Spleen (tissue), 11 donors: ENCODE results near the gene MYLK2. TPM values are rescaled to one million over a fixed set of nuclear protein-coding genes. Genes with fewer than 3 reads are reported as not detected.

ENCODE experiments used
- DNase-seq: peaks from one replicate; pipeline ENCODE4 v3.0.0-alpha.2; 2020
- H3K27ac ChIP-seq, 8 donors: fragments of 200-600 bp; sonication (generic) in 7 of 8; 1 replicate in 4 of 8; 2 replicates in 4 of 8; pipeline versions ENCODE4 v1.5.0 to v1.8.0; 2016 to 2021; ENCODE audit warnings: inconsistent platforms in 4 of 8, mild to moderate bottlenecking in 4 of 8, moderate library complexity in 1 of 8
- H3K27me3 ChIP-seq, 7 donors: fragments of 200-600 bp; sonication (generic) in 6 of 7; replicated peaks in 1 of 7; 1 replicate in 4 of 7; 2 replicates in 3 of 7; pipeline versions ENCODE4 v1.5.0 to v1.8.0; 2016 to 2021; ENCODE audit warnings: inconsistent platforms in 3 of 7, mild to moderate bottlenecking in 1 of 7
- H3K36me3 ChIP-seq, 6 donors: fragments of 200-600 bp; sonication (generic) in 5 of 6; 1 replicate in 4 of 6; 2 replicates in 2 of 6; pipeline versions ENCODE4 v1.5.0 to v1.8.0; 2016 to 2021; ENCODE audit warnings: inconsistent platforms in 2 of 6
- H3K4me1 ChIP-seq, 6 donors: fragments of 200-600 bp; sonication (generic) in 5 of 6; 1 replicate in 3 of 6; 2 replicates in 3 of 6; pipeline versions ENCODE4 v1.5.0 to v1.8.0; 2016 to 2021; ENCODE audit warnings: inconsistent platforms in 3 of 6
- H3K4me3 ChIP-seq, 8 donors: fragments of 200-600 bp; sonication (generic) in 7 of 8; 1 replicate in 4 of 8; 2 replicates in 4 of 8; pipeline versions ENCODE4 v1.5.0 to v1.8.0; 2016 to 2021; ENCODE audit warnings: inconsistent platforms in 4 of 8, mild to moderate bottlenecking in 4 of 8, moderate library complexity in 2 of 8
- H3K9me3 ChIP-seq, 8 donors: fragments of 200-600 bp; sonication (generic) in 7 of 8; 1 replicate in 4 of 8; 2 replicates in 4 of 8; pipeline versions ENCODE4 v1.5.0 to v1.8.0; 2016 to 2021; ENCODE audit warnings: inconsistent platforms in 4 of 8
- POLR2A ChIP-seq, 3 donors: fragments of 450-650 bp; IDR thresholded peaks; one replicate each; pipeline ENCODE4 v1.5.1; 2017; ENCODE audit warnings: antibody characterized with exemption in 3 of 3, mild to moderate bottlenecking in 1 of 3
- POLR2AphosphoS5 ChIP-seq, 3 donors: sonication (generic); formaldehyde crosslinking; IDR thresholded peaks; one replicate each; pipeline ENCODE4 v1.5.1; 2017; ENCODE audit warnings: antibody characterized with exemption in 3 of 3
- WGBS, 5 donors: extraction: QIAGEN DNeasy Blood & Tissue Kit in 3 of 5; methylation state at CpG; one replicate each; pipeline versions ENCODE4 v1.1.5 to v1.1.7; 2013 to 2018; 5-methylcytosine and 5-hydroxymethylcytosine counted together
- intact Hi-C: fragments of 100-400 bp; cut with DNase I; formaldehyde crosslinking; loops from one replicate; pipeline ENCODE4 v1.15.0; 2023; ENCODE audit warnings: low total_unique reads
- polyA plus RNA-seq, 3 donors: library from polyadenylated mRNA; stranded (reverse); fragments of 200-250 nt; gene quantifications; one replicate each; pipeline ENCODE4 v1.2.1, GENCODE V29; 2013
- total RNA-seq, 7 donors: library from RNA; depleted of rRNA in 3 of 7; stranded (reverse); fragments of >200 nt in 3 of 7; fragmentation: NEBNext Ultra II Directional in 4 of 7; extraction: Animal tissue kit (Norgen Biotek cat#: 25700) in 4 of 7; gene quantifications; one replicate each; pipeline versions ENCODE4 v1.1.0 to v1.2.1, GENCODE V29; 2016 to 2021
- TF ChIP-seq, protein P1 (sequence below), 11 experiments: fragments of 200-600 bp in 7 of 11; fragments of 450-650 bp in 4 of 11; sonication (generic) in 4 of 11; IDR thresholded peaks in 8 of 11; conservative IDR thresholded peaks in 3 of 11; 1 replicate in 7 of 11; 2 replicates in 4 of 11; pipeline versions ENCODE4 v1.4.0 to v1.8.0; 2016 to 2021; ENCODE audit warnings: antibody characterized with exemption in 11 of 11, inconsistent platforms in 4 of 11, mild to moderate bottlenecking in 1 of 11
- donor health status: healthy with polysubstance abuse.
- donor health status: DM: no; HTN: no; CAD: no; lungs with moderate emphysema.
- donor health status: DM: no; HTN: no; CAD: no.
- donor health status: Bipolar disorder and iron deficiency.
- donor health status: healthy.
- donor health status: DM: no; HTN: no; CAD: no.
- donor health status: DM: yes; HTN: yes; CAD: no.

MYLK2 gene
- total and polyA plus RNA-seq, 10 donors, result 0.97 to 3.4 (median 2.0) TPM

DNA sequence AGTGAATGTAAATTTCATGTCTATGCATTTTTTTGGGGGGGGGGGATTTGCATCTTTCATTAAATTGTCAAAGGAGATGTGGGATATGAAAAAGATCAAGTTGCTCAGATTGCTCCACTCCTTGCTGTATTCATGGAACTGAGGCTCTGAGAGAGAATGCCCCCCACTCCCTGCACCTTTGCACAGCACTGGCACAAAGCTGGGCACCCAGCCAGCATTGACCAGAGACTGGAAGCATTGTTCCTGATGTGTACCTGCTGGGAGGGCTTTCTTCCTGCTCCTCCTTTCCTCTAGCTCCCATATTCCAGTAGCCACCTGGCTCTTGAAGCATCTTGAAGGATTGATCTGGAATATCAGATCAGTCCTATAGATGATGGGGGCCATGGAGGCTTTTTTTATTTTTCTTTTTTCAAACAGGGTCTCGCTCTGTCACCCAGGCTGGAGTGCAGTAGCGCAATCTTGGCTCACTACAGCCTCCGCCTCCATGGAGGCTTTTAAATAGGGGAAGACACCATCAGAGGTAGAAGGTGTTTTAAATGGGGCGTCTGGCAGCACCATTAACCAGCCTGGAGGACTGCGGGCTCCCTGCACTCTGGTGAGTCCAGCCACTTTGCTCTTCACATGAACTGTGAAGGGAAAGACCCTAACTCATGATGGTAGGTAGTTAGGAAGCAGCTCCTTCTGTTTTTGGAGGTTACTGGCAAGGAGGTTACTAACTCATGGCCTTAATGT, 40.3 kb downstream of the MYLK2 start:
- TF ChIP-seq POLR2A (IDR thresholded peaks at IDR 0.05) (no peak), POLR2AphosphoS5 (IDR thresholded peaks at IDR 0.05) (no peak)
- TF ChIP-seq, protein P1, sequence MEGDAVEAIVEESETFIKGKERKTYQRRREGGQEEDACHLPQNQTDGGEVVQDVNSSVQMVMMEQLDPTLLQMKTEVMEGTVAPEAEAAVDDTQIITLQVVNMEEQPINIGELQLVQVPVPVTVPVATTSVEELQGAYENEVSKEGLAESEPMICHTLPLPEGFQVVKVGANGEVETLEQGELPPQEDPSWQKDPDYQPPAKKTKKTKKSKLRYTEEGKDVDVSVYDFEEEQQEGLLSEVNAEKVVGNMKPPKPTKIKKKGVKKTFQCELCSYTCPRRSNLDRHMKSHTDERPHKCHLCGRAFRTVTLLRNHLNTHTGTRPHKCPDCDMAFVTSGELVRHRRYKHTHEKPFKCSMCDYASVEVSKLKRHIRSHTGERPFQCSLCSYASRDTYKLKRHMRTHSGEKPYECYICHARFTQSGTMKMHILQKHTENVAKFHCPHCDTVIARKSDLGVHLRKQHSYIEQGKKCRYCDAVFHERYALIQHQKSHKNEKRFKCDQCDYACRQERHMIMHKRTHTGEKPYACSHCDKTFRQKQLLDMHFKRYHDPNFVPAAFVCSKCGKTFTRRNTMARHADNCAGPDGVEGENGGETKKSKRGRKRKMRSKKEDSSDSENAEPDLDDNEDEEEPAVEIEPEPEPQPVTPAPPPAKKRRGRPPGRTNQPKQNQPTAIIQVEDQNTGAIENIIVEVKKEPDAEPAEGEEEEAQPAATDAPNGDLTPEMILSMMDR (IDR thresholded peaks at IDR 0.05 in 8 of 11, conservative IDR thresholded peaks at IDR 0.05 in 3 of 11), result no peak
- H3K36me3 ChIP-seq, result no peaks in the 10 kb centered on the region
- H3K9me3 ChIP-seq, result no peaks in the 10 kb centered on the region
- H3K27me3 ChIP-seq, result peaks cover 0 to 35% (median 15%) of the 10 kb centered on the region in 7 donors
- peak; percentile 20 for DNase-seq
- H3K4me3 ChIP-seq, result no peak overlapping the region
- 92 to 98% (median 95%) methylated on average over 4 to 5 of the region's 5 CpGs for WGBS, 5 donors
- no peak overlapping the region for H3K27ac ChIP-seq
- intact Hi-C loops, result loop anchor here (10.0 kb wide), 2 partner anchors 95 to 235 kb away; partner anchors contain the start of gene PDRG1
- H3K4me1 ChIP-seq, result peaks cover 13 to 33% (median 22%) of the 10 kb centered on the region in 6 donors

DNA sequence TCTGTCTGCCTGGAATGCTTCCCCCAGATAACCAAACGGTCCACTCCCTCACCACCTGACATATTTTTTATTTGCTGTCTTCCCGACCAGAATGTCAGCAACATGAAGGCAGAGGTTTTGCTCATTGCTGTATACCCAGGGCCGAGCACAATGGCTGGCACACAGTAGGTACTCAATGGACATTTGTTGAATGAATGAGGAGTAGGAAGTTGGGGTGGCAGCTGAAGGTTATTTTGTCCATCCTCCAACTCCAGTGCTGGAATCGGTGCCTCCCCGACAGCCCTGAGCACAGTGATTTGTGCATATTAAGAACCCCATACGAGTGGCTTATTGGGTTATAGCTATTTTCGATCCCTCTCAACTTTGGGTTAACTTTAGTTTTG, 40.8 kb downstream of the MYLK2 start:
- peak; percentile 32 for DNase-seq
- H3K4me1 ChIP-seq, result peaks cover 13 to 33% (median 22%) of the 10 kb centered on the region in 6 donors
- peaks cover 0 to 35% (median 15%) of the 10 kb centered on the region in 7 donors for H3K27me3 ChIP-seq
- H3K27ac ChIP-seq, result no peak overlapping the region
- WGBS, 5 donors, result 57 to 73% (median 67%) methylated on average over 7 of the region's 7 CpGs
- intact Hi-C loops, result loop anchor here (10.0 kb wide), 2 partner anchors 95 to 235 kb away; partner anchors contain the start of gene PDRG1
- H3K4me3 ChIP-seq, result peak overlapping the region in 1 of 8 donors; percentile 79
- H3K9me3 ChIP-seq, result no peaks in the 10 kb centered on the region
- TF ChIP-seq, protein P1 (IDR thresholded peaks at IDR 0.05 in 8 of 11, conservative IDR thresholded peaks at IDR 0.05 in 3 of 11), result no peak
- TF ChIP-seq POLR2AphosphoS5 (IDR thresholded peaks at IDR 0.05), result no peak
- TF ChIP-seq POLR2A (IDR thresholded peaks at IDR 0.05), result no peak
- no peaks in the 10 kb centered on the region for H3K36me3 ChIP-seq

DNA sequence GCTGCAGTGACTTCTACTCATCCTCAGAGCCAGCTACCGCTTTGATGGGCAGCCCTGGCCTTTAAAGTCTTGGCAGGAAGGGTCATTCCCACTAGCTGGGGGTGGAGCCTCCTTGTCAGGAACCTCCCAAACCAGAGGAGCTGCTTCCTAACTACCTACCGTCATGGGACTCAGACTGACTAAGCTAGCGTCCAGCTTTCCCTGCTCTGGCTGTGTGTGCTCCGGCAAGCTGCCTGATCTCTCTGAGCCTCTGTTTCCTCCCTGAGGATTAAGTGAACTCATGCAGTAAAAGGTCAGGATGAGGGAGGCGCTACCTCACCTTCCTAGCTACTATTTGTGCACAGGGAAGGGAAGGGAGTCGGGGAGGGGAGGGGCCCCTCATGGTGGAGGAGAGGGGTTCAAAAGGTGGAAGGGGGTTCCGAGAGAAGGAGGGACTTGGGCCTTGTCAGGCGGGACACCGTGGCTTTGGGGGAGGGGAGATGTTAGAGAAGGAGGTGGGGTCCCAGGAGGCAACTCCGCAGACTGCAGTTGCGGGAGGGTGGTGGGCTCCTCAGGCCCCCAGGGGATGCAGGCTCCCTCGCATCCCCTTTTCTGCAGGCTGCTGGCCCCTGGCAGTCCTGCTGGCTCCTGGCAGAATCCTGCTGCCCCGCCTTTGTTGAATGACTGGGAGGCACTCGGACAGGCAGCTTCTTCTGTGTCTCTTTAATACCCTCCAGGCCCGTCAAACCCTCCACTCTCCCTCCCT, 41.4 kb downstream of the MYLK2 start:
- Histone ChIP-seq H3K9me3 (no peaks in the 10 kb centered on the region), H3K4me1 (peaks cover 13 to 33% (median 22%) of the 10 kb centered on the region in 6 donors), H3K36me3 (no peaks in the 10 kb centered on the region), H3K27ac (no peak overlapping the region), H3K27me3 (peaks cover 0 to 35% (median 15%) of the 10 kb centered on the region in 7 donors), H3K4me3 (peak overlapping the region; percentile 37 to 79 (median 51))
- DNase-seq, result peak; percentile 59
- TF ChIP-seq POLR2A (IDR thresholded peaks at IDR 0.05) (no peak), POLR2AphosphoS5 (IDR thresholded peaks at IDR 0.05) (no peak)
- TF ChIP-seq, protein P1 (IDR thresholded peaks at IDR 0.05 in 8 of 11, conservative IDR thresholded peaks at IDR 0.05 in 3 of 11), result no peak
- WGBS, 5 donors, result 23 to 37% (median 29%) methylated on average over 15 of the region's 15 CpGs
- intact Hi-C loops, result no loop called here

DNA sequence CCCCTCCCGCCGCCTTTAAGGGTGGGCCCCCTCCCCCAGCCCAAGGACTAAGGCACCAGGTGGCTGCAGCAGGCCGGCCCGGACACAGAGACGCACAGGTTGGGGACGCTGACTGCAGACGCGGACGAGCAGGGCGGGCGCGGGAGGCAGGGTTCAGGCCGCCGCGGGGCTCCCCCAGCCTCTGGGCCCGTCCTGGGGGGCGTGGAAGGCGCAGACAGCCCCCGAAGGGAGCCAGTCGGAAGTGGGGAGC, 41.9 kb downstream of the MYLK2 start:
- Histone ChIP-seq H3K36me3 (no peaks in the 10 kb centered on the region), H3K27ac (no peak overlapping the region), H3K4me3 (peak overlapping the region; percentile 37 to 79 (median 51)), H3K27me3 (peaks cover 0 to 35% (median 15%) of the 10 kb centered on the region in 7 donors), H3K9me3 (no peaks in the 10 kb centered on the region), H3K4me1 (peaks cover 13 to 33% (median 22%) of the 10 kb centered on the region in 6 donors)
- intact Hi-C loops, result no loop called here
- 0 to 3% (median 0%) methylated on average over 3 to 20 of the region's 20 CpGs for WGBS, 5 donors
- TF ChIP-seq, protein P1 (IDR thresholded peaks at IDR 0.05 in 8 of 11, conservative IDR thresholded peaks at IDR 0.05 in 3 of 11), result no peak
- TF ChIP-seq POLR2AphosphoS5 (IDR thresholded peaks at IDR 0.05), result no peak
- TF ChIP-seq POLR2A (IDR thresholded peaks at IDR 0.05), result no peak
- no peak for DNase-seq
